GM12891 (cell line): ENCODE measurements around the gene ERMP1.
A peak's percentile ranks its signal among the peaks of the same experiment; 100 is the strongest.

Experiments
- DNase-seq: peaks from one replicate; pipeline ENCODE4 v3.0.0; 2011; ENCODE audit warnings: low spot score; ENCODE audit not compliant: insufficient read length
- FAIRE-seq: peaks from 2 replicates; lab custom pipeline; 2011; peaks lifted over from hg19 to GRCh38; lab: Jason Lieb, UNC
- PAX5 ChIP-seq: IDR thresholded peaks from 2 replicates; pipeline ENCODE4 v1.6.1; 2011; ENCODE audit warnings: low read length, moderate library complexity, mild to moderate bottlenecking; ENCODE audit not compliant: insufficient read depth, severe bottlenecking
- POLR2A ChIP-seq: IDR thresholded peaks from 2 replicates; pipeline ENCODE4 v1.6.1; 2011; ENCODE audit warnings: low read depth, low read length, control low read depth
- POLR2AphosphoS5 ChIP-seq: IDR thresholded peaks from 2 replicates; pipeline ENCODE4 v1.6.1; 2011; ENCODE audit warnings: low read depth, low read length, control low read depth
- POU2F2 ChIP-seq: IDR thresholded peaks from 2 replicates; pipeline ENCODE4 v1.6.1; 2011; ENCODE audit warnings: low read depth, mild to moderate bottlenecking, control low read depth, low read length, moderate library complexity
- SPI1 ChIP-seq: IDR thresholded peaks from 2 replicates; pipeline ENCODE4 v1.6.1; 2011; ENCODE audit warnings: low read depth, low read length, control low read depth
- TAF1 ChIP-seq: IDR thresholded peaks from 2 replicates; pipeline ENCODE4 v1.6.1; 2011; ENCODE audit warnings: low read depth, low read length, control low read depth

ERMP1 gene

DNA sequence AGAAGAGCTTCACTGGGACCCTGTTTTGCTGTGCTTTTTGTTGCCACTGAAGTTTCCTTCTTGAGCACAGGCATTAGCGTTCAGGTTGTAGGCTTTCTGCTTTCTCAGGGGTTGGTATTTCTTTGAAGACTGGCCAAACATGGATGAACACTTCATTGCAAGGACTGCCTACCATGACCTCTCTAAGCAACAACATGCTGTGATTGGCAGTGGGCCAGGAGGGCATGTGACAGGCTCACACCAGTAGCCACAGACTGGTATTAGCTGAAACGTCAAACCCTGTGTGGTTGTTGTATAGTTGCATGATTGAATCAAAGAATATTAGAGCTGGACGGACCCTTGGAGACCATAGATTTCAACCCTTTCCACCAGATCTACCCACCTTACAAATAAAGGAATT lies 37.8 kb upstream of the ERMP1 start:
- TF ChIP-seq TAF1 (no peak), POU2F2 (no peak), SPI1 (no peak), PAX5 (no peak), POLR2A (no peak), POLR2AphosphoS5 (no peak)
- DNase-seq (no peak), FAIRE-seq (peak; percentile 43)

DNA sequence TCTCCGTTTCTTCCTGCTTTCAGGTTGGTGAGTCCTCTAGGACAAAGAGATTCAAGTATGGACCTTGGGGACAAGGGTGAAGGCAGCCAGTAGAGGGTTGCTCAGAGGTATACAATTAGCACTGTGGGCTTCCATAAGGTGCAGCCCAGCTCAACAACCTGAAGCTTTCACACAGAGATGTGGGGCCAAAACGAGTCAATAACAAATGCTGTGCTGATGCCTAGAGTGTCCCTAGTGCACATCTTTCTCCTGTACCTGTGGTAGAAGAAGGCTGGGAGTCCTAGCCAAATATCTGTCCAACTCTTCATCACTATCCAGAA lies 37.1 kb upstream of the ERMP1 start:
- no peak for DNase-seq
- TF ChIP-seq PAX5 (no peak), SPI1 (no peak), TAF1 (no peak), POLR2A (no peak), POU2F2 (no peak), POLR2AphosphoS5 (no peak)
- no peak for FAIRE-seq

GRCh38 chr9:5869315-5870019 lies 36.5 kb upstream of the ERMP1 start:
- DNase-seq (peak; percentile 27), FAIRE-seq (no peak)
- no peak for TF ChIP-seq POLR2AphosphoS5
- no peak for TF ChIP-seq TAF1
- no peak for TF ChIP-seq PAX5
- no peak for TF ChIP-seq POU2F2
- no peak for TF ChIP-seq SPI1
- TF ChIP-seq POLR2A = no peak

GRCh38 chr9:5868235-5868634 lies 35.3 kb upstream of the ERMP1 start:
- no peak for TF ChIP-seq POLR2AphosphoS5
- TF ChIP-seq SPI1 = no peak
- TF ChIP-seq TAF1 = no peak
- no peak for TF ChIP-seq POLR2A
- no peak for TF ChIP-seq POU2F2
- FAIRE-seq (no peak), DNase-seq (no peak)

- DNase-seq (no peak), FAIRE-seq (no peak)
- TF ChIP-seq POLR2A (no peak), TAF1 (no peak), POLR2AphosphoS5 (no peak), POU2F2 (no peak)
Measured at GRCh38 chr9:5866685-5867084, 33.8 kb upstream of the ERMP1 start.

- TF ChIP-seq POU2F2 (no peak), TAF1 (no peak), SPI1 (no peak), POLR2AphosphoS5 (no peak), PAX5 (no peak), POLR2A (no peak)
- FAIRE-seq (no peak), DNase-seq (no peak)
Measured at GRCh38 chr9:5866272-5866671, 33.4 kb upstream of the ERMP1 start.

- DNase-seq (no peak), FAIRE-seq (no peak)
- no peak for TF ChIP-seq SPI1
- no peak for TF ChIP-seq TAF1
- no peak for TF ChIP-seq POLR2A
- TF ChIP-seq POLR2AphosphoS5 = no peak
- TF ChIP-seq PAX5 = no peak
Measured at GRCh38 chr9:5864446-5864845, 31.5 kb upstream of the ERMP1 start.

DNA sequence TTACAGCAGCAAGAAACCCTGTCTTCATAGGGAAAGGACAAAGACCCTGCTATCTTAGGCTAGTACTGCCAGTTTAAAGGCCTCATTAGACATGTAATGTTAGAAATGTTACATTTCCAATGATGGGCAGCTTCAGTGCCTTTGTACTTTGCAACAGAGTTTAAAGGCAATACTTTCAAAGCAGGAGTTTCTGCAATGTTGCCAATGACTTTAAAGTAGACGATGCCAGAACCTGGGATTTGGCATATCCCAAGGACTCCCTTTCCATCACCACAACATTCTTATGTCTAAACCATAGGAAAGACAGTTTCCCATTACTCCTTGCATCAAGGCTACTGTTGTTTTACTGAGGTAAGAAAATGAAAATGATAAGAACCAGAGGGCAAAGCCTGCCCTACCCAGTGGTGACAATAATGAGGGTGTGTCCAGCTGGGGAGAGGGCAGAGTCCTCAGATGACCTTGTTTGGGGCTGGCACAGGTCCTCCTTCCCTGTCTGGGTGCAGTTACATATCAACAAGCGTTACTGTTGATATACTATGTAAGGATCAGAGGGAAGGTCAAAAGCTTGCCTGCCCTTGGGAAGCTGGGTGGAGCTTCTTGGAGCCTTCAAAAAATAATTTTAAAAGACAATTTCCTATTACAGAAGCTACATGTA lies 30.3 kb upstream of the ERMP1 start:
- TF ChIP-seq POLR2AphosphoS5 (no peak), PAX5 (no peak), POLR2A (no peak), SPI1 (no peak), TAF1 (no peak), POU2F2 (no peak)
- DNase-seq = no peak
- peak; percentile 76 for FAIRE-seq

DNA sequence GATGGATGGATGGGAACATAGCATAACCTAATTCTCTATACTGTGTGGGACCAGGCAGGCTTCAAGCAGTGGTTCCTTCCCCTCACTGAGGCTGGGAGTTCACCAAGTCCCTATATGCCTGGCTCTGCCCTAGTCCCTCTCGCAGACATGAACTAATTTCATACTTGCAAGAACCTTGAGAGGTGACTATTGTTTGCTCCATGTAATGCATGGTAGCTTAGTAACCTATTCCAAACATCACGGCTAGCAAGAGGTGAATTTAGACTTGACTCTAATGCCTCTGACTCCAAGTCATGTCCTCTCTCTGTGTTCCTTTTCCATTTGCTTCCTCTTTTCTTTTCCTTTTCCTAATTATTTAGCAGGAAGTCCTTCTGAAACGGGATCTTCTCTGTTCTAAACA lies 25.9 kb upstream of the ERMP1 start:
- FAIRE-seq = no peak
- no peak for TF ChIP-seq POLR2A
- no peak for TF ChIP-seq POU2F2
- no peak for TF ChIP-seq TAF1
- no peak for TF ChIP-seq POLR2AphosphoS5
- no peak for TF ChIP-seq SPI1
- no peak for TF ChIP-seq PAX5
- no peak for DNase-seq

GRCh38 chr9:5857928-5858327 lies 25.0 kb upstream of the ERMP1 start:
- DNase-seq = no peak
- TF ChIP-seq SPI1 = 0 out of 2 replicates have a peak, but pooled peaks have one; percentile 43
- TF ChIP-seq POLR2A = no peak
- no peak for TF ChIP-seq PAX5
- TF ChIP-seq TAF1 = no peak
- no peak for TF ChIP-seq POU2F2
- FAIRE-seq = peak; percentile 41
